Measurements from ENCODE around the gene NAV1. TPM values are rescaled to one million over a fixed set of nuclear protein-coding genes. Genes with fewer than 3 reads are reported as not detected.

The NAV1 gene
- total RNA-seq, 1 donor, result 37.6 TPM

DNA sequence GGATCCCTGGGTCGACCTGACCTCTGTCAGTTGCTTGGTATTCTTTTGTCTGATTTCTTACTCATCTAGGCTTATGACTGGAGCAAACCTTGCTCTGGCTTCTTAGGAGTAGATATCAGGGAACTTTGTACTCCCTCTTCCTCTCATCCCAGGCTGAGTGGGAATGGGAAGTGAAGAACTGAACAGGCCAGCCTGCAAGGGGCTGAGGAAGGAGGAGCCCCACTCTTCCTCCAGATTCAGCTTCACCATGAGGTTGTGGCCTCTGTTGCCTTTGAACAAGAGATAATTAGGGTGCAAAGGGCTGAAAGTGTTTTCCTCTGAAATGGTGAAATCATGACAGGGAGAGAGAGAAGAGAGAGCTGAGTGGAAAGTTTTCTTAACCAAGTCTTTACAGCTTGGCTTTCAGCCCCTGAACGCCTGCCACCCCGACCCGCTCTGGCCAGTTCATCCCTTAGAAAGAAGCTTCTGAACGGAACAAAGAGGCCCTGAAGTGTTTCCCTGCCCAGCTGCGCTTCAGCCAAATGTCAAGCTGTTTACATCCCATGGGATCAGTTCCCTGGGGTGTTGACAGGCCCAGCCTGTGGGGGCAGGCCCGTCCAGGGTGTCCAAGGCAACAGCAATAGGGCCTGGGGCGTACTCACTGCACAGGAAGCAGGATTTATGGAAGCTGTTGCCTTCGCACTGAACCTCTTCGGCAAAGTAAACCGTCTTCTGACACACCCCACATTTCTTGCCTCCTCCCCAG, 43.2 kb upstream of the NAV1 start:
- no peak overlapping the region for H3K4me3 ChIP-seq (ENCODE audit: low read depth, low read length)
- peak; percentile 98 for DNase-seq (ENCODE audit: low read depth)

DNA sequence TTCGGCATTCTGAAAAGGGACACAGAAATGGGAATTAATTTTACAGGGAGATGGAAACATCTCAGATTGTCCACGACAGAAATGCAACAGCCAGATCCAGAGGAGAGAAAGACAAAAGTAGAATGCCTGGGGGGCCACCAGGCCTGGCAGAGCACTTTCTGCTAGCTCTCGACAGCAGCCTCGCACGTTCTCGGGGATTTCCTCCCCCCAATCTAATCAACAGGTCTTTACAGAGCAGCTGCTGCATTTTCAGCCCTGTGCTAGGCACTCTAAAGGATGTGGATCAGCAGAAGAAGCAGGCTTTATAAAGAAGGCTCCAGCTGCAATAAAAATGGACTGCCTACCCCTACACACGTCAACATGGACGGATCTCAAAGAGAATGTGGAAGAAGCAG, 42.6 kb upstream of the NAV1 start:
- no peak overlapping the region for H3K4me3 ChIP-seq (ENCODE audit: low read depth, low read length)
- TF ChIP-seq, protein P1, sequence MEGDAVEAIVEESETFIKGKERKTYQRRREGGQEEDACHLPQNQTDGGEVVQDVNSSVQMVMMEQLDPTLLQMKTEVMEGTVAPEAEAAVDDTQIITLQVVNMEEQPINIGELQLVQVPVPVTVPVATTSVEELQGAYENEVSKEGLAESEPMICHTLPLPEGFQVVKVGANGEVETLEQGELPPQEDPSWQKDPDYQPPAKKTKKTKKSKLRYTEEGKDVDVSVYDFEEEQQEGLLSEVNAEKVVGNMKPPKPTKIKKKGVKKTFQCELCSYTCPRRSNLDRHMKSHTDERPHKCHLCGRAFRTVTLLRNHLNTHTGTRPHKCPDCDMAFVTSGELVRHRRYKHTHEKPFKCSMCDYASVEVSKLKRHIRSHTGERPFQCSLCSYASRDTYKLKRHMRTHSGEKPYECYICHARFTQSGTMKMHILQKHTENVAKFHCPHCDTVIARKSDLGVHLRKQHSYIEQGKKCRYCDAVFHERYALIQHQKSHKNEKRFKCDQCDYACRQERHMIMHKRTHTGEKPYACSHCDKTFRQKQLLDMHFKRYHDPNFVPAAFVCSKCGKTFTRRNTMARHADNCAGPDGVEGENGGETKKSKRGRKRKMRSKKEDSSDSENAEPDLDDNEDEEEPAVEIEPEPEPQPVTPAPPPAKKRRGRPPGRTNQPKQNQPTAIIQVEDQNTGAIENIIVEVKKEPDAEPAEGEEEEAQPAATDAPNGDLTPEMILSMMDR (IDR thresholded peaks at IDR 0.05; ENCODE audit: insufficient read depth, low read depth, low read length), result no peak
- no peak for DNase-seq (ENCODE audit: low read depth)

More for the DNA sequence above, 43.2 kb upstream of the NAV1 start:
- TF ChIP-seq, protein P1 (IDR thresholded peaks at IDR 0.05; ENCODE audit: insufficient read depth, low read depth, low read length), result no peak

DNA sequence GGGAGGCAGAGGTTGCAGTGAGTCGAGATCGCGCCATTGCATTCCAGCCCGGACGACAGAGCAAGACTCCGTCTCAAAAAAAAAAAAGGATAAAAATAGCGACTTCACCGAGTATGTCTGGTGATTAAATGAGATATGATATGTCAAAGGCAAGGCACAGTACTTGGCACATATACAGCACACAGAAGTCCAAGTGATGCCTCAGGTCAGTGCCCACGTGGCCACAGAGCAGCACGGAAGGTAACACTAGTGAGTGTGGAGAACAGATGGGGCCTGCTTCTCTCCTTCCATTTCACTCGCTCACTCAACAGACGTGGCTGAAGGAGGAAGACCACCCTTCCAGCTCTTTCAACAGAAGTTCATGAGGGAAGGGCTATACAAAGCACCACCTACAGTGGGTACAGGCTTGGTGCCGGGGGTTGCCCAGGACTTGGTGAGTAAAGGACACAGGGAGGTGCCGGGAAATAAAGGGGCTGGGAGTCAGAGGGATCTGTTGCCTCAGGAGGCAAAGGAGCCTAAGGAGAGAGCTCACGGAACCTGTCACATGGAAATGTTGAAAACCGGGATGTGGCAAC, 40.9 kb upstream of the NAV1 start:
- no peak for DNase-seq (ENCODE audit: low read depth)
- TF ChIP-seq, protein P1 (IDR thresholded peaks at IDR 0.05; ENCODE audit: insufficient read depth, low read depth, low read length), result no peak
- H3K4me3 ChIP-seq (ENCODE audit: low read depth, low read length), result no peak overlapping the region

DNA sequence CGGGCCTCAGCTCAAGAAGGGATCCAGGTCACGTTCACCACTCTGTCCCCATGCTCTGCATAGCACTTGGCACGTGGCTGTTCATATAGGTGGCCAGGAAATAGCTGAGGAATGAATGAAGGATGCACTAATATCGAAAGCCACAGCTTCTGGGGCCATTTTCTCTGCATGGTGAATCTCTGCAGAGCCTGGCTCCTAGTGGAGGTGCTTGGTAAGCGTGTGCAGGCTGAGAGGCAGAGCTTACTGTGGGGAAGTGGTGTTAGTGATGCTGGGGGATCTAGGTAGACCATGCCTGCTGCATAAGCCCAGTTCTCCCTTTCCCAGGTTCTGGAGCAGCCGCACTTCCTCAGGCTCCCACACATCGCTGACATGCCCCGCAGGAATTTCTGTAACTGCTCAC, 40.3 kb upstream of the NAV1 start:
- DNase-seq (ENCODE audit: low read depth), result no peak
- TF ChIP-seq, protein P1 (IDR thresholded peaks at IDR 0.05; ENCODE audit: insufficient read depth, low read depth, low read length), result no peak
- H3K4me3 ChIP-seq (ENCODE audit: low read depth, low read length), result no peak overlapping the region

DNA sequence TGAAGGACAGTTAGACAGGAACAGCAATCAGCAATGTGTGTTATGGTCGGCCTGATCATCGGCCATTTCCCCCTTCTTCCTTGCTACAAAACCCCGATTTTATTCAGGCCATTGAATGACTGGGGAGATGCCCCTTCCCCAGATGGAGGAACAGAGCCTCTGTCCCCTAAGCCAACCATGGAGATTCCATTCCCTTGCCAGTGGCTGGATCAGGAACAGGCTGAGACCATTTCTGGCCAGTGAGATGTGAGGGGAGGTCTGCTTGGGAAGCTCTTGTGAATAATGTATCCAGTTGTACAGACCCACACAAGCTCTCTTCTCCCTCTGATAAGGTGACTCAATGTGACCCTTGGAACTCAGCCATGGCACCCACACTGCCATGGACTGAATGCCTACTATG, 39.7 kb upstream of the NAV1 start:
- DNase-seq (ENCODE audit: low read depth), result no peak
- TF ChIP-seq, protein P1 (IDR thresholded peaks at IDR 0.05; ENCODE audit: insufficient read depth, low read depth, low read length), result no peak
- no peak overlapping the region for H3K4me3 ChIP-seq (ENCODE audit: low read depth, low read length)

DNA sequence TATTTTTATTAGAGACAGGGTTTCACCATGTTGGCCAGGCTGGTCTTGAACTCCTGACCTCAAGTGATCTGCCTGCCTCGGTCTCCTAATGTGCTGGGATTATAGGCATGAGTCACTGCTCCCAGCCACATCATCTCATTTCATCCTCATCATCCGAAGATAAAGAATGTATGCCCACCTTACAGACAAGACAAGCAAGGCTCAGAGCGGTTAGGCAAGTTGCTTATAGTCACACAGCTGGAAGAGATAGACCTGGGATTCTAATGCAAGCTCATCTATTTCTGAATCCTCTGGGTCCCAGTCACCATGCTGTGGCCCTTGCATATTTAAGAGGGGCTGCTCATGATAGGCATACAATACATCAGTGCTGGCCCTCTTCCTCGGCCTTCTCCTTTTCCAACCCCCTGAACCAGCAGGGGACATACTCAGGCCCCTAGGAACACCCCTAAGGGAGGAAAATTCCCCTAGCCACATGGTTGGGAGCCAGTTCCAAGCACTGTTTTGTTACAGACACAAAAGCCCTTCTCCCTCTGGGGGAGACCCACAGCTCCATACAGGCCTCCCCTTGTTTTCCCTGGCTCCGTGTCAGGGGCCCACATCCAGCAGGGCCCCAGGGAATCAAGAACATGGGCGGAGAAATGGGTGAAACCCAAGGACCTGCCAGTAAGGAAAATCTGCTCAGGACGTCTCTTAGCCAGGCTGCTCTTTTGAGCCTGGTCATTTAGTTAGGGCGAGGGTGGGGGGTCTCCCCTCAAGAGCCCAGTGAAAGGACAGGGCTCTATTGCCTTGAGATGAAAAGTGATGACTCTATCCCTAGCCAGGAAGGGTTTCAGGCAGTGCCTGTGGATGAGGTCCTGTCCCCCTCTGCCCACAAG, 38.9 kb upstream of the NAV1 start:
- H3K4me3 ChIP-seq (ENCODE audit: low read depth, low read length), result no peak overlapping the region
- TF ChIP-seq, protein P1 (IDR thresholded peaks at IDR 0.05; ENCODE audit: insufficient read depth, low read depth, low read length), result no peak
- no peak for DNase-seq (ENCODE audit: low read depth)
